WERI-Rb-1 (cell line): ENCODE measurements around the gene DLG3.

Experiments used
- DNase-seq: peaks from one replicate; pipeline ENCODE4 v3.0.0-alpha.2; 2020
- H3K27ac ChIP-seq: fragments of 250-450 bp; sonication (Bioruptor Pico); 2 replicates; pipeline ENCODE4 v1.5.1; 2020; ENCODE audit warnings: mild to moderate bottlenecking, moderate library complexity
- H3K27me3 ChIP-seq: fragments of 250-450 bp; sonication (Bioruptor Pico); 2 replicates; pipeline ENCODE4 v1.5.1; 2021; ENCODE audit warnings: mild to moderate bottlenecking, low read depth, moderate library complexity; ENCODE audit not compliant: insufficient read depth, severe bottlenecking
- H3K36me3 ChIP-seq: fragments of 250-450 bp; sonication (Bioruptor Pico); 2 replicates; pipeline ENCODE4 v1.5.1; 2020; ENCODE audit warnings: mild to moderate bottlenecking, moderate library complexity
- H3K4me3 ChIP-seq: 2 replicates; pipeline ENCODE4 v1.5.1; 2011; ENCODE audit warnings: low read depth, mild to moderate bottlenecking, control low read depth, low read length
- H3K9me3 ChIP-seq: fragments of 250-450 bp; sonication (Bioruptor Pico); 2 replicates; pipeline ENCODE4 v1.5.1; 2021; ENCODE audit warnings: mild to moderate bottlenecking, moderate library complexity; ENCODE audit not compliant: severe bottlenecking
- TF ChIP-seq, protein P1 (sequence below): IDR thresholded peaks from 2 replicates; pipeline ENCODE4 v1.5.1; 2011; ENCODE audit warnings: low read depth, mild to moderate bottlenecking, control low read depth, inconsistent platforms, low read length

DLG3 gene

DNA sequence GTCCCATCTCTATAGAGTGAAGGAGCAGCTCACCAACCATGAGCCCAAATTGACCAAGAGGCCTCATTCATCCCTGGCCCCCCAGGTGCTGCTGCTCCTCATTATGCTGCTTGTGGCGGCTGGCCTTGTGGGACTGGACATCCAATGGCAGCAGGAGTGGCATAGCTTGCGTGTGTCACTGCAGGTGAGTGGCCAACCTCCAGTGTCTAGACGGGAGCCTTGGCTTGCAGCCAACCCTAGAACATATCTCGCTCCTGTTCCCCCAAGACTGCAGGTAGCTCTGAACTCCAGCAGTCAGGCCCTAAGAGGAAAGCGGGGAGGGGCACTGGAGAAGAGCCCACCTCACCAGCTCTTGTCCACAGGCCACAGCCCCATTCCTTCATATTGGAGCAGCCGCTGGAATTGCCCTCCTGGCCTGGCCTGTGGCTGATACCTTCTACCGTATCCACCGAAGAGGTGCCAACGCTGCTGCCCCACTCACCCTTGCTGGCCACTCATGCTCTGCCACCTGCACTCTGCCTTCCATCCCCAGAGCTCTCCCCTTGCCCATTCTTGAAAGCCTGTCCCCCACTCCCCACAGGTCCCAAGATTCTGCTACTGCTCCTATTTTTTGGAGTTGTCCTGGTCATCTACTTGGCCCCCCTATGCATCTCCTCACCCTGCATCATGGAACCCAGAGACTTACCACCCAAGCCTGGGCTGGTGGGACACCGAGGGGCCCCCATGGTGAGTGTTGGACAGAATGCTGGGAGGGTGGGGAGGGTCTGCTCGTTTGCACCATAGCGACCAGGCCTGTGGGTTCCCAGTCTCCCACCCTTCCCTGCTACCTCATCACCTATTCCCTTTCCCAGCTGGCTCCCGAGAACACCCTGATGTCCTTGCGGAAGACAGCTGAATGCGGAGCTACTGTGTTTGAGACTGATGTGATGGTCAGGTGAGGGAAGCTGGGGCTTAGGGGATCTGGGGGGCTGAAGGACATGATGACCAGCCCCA lies 18.1 kb upstream of the DLG3 start:
- peaks cover 8% of the 10 kb centered on the region for H3K27me3 ChIP-seq
- H3K4me3 ChIP-seq: no peak overlapping the region
- no peaks in the 10 kb centered on the region for H3K36me3 ChIP-seq
- TF ChIP-seq, protein P1, sequence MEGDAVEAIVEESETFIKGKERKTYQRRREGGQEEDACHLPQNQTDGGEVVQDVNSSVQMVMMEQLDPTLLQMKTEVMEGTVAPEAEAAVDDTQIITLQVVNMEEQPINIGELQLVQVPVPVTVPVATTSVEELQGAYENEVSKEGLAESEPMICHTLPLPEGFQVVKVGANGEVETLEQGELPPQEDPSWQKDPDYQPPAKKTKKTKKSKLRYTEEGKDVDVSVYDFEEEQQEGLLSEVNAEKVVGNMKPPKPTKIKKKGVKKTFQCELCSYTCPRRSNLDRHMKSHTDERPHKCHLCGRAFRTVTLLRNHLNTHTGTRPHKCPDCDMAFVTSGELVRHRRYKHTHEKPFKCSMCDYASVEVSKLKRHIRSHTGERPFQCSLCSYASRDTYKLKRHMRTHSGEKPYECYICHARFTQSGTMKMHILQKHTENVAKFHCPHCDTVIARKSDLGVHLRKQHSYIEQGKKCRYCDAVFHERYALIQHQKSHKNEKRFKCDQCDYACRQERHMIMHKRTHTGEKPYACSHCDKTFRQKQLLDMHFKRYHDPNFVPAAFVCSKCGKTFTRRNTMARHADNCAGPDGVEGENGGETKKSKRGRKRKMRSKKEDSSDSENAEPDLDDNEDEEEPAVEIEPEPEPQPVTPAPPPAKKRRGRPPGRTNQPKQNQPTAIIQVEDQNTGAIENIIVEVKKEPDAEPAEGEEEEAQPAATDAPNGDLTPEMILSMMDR: no peak
- no peak for DNase-seq
- H3K9me3 ChIP-seq: no peaks in the 10 kb centered on the region
- H3K27ac ChIP-seq: no peak overlapping the region

DNA sequence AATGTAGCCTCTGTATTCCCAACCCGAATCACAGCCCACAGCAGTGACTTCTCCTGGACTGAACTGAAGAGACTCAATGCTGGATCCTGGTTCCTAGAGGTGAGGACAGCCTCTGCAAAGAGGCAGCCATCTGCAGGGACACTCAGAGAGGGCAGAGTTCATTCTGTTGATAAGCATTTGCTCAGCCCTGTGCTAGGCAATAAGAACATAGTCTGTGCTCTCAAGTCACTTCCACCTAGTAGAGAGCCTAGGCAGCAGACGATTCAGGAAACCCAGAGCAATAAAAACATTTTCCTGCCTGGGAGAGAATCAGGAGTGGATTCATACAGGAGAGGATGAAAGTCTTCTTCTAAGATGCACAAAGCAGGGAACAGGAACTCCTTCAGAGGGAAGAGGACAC lies 17.3 kb upstream of the DLG3 start:
- Histone ChIP-seq H3K4me3 (no peak overlapping the region), H3K27me3 (peaks cover 8% of the 10 kb centered on the region), H3K9me3 (no peaks in the 10 kb centered on the region), H3K27ac (no peak overlapping the region), H3K36me3 (no peaks in the 10 kb centered on the region)
- TF ChIP-seq, protein P1: no peak
- no peak for DNase-seq

DNA sequence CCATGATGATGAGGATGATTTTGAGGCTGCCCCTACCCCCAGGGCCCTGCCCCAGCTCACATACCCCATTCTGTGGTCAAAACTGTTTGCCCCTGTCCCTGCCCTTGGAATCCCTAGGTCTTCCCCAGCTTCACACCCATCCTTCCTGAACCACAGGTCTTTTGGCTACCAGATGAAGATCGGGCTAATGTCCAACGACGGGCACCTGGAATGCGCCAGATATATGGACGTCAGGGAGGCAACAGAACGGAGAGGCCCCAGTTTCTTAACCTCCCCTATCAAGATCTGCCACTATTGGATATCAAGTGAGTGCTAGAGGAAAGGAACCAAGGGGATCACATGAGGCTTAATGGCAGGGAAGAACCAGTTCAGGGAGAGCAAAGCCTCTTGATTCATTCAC lies 14.9 kb upstream of the DLG3 start:
- Histone ChIP-seq H3K9me3 (no peaks in the 10 kb centered on the region), H3K36me3 (no peaks in the 10 kb centered on the region), H3K4me3 (no peak overlapping the region), H3K27ac (no peak overlapping the region), H3K27me3 (peaks cover 9% of the 10 kb centered on the region)
- DNase-seq: no peak
- TF ChIP-seq, protein P1: no peak

DNA sequence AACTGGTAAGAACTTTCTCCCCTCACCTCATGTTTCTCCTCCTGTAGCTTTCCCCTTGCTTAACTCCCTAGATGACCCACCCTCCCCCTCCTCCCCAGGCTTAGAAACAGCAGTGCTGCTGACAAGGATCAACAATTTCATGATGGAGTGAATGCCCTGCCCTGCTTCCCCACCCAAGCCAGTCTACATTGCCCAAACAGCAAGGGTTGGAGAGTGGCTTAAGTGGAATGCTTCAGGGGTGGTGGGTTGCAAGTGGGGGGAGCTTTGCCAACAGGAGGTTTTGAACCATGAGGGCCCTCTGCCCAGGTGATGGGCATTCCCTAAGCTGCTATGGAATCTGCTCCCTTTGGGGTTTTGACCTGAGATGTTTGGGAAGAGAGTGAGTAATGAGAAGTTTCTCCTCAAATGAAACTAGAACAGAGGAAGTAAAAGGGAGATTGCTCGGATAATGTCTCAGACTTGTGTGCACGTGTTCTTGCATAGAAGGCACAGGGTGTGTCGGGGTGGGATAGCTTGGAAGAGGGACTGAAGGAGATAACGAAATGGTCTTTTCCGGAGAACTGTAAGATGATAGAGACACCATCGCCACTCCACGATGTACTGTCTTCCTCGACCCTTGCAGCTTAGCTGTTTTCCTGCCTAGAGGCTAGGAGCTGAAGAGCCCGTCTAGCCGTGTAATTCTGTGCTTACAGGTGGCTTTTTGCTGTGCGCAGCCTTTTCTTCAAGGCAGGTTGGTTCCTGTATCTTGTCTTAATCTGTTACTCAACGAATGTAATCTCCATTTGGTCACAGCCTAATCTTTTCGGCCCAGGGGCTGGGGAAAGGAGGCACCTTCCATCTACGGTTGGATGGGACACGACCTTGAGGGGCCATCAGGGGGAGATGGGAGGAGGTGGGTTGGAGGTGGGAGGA lies 11.4 kb upstream of the DLG3 start:
- H3K27ac ChIP-seq: no peak overlapping the region
- H3K27me3 ChIP-seq: peaks cover 24% of the 10 kb centered on the region
- no peaks in the 10 kb centered on the region for H3K36me3 ChIP-seq
- TF ChIP-seq, protein P1: no peak
- peak overlapping the region; percentile 63 for H3K4me3 ChIP-seq
- no peak for DNase-seq
- H3K9me3 ChIP-seq: no peaks in the 10 kb centered on the region

DNA sequence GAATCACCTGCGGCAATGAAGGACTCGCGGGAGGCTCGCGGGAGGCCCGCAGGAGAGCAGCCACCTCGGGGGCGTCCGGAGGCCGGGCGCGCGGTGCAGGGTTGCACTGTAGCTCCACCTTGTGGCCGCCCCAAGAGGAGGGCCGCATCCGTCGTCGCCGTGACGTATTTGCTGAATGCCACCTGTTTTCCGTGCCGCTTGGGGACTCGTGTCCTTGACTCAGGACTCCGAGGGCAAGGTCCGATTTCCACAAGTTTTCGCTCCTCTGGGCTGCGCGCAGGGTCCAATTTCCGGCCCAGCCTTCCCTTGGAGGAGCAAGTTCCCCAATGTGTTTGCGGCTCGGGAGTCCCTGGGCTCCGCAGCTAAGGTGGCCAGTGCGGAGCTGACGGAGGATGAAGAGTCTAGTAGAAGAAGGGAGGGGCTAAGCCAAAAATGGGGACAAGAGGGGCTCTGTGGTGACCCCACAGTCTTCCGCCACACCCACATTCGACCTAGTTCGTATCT lies 10.7 kb upstream of the DLG3 start:
- Histone ChIP-seq H3K27ac (peak overlapping the region; percentile 49), H3K9me3 (no peaks in the 10 kb centered on the region), H3K4me3 (peak overlapping the region; percentile 63), H3K36me3 (no peaks in the 10 kb centered on the region), H3K27me3 (peaks cover 30% of the 10 kb centered on the region)
- peak; percentile 74 for DNase-seq
- TF ChIP-seq, protein P1: peak; percentile 84
